ENCODE data around the gene FGF18. TPM values are rescaled to one million over a fixed set of nuclear protein-coding genes. Genes with fewer than 3 reads are reported as not detected.

FGF18 gene
- total RNA-seq, 3 donors from 2014 or later, result 0.16 to 1.6 (median 0.33) TPM

GRCh38 chr5:171426680-171427079 is 7.2 kb downstream of the FGF18 start:
- H3K4me1 ChIP-seq, result no peaks in the 10 kb centered on the region
- H3K36me3 ChIP-seq, result no peaks in the 10 kb centered on the region
- H3K9me3 ChIP-seq, result no peaks in the 10 kb centered on the region
- no peaks in the 10 kb centered on the region for H3K27me3 ChIP-seq
- intact Hi-C loops (cut with DNase I; ENCODE audit: low total_unique reads), result no loop called here
- H3K4me3 ChIP-seq, result no peak overlapping the region
- no peak overlapping the region for H3K27ac ChIP-seq
- DNase-seq (ENCODE audit: low spot score in 2 of 2), result no peak
- TF ChIP-seq CTCF (IDR thresholded peaks at IDR 0.05) (no peak), POLR2A (IDR thresholded peaks at IDR 0.05) (no peak), POLR2AphosphoS5 (IDR thresholded peaks at IDR 0.05) (no peak)

- Histone ChIP-seq H3K4me1 (no peaks in the 10 kb centered on the region), H3K9me3 (no peaks in the 10 kb centered on the region), H3K36me3 (no peaks in the 10 kb centered on the region), H3K27ac (no peak overlapping the region), H3K27me3 (no peaks in the 10 kb centered on the region), H3K4me3 (no peak overlapping the region)
- no peak for DNase-seq (ENCODE audit: low spot score in 2 of 2)
- intact Hi-C loops (cut with DNase I; ENCODE audit: low total_unique reads), result no loop called here
- no peak for TF ChIP-seq POLR2AphosphoS5 (IDR thresholded peaks at IDR 0.05)
- TF ChIP-seq POLR2A (IDR thresholded peaks at IDR 0.05), result no peak
- no peak for TF ChIP-seq CTCF (IDR thresholded peaks at IDR 0.05)
Observed at GRCh38 chr5:171427318-171428167, 8.1 kb downstream of the FGF18 start.

- H3K9me3 ChIP-seq, result no peaks in the 10 kb centered on the region
- no peaks in the 10 kb centered on the region for H3K4me1 ChIP-seq
- intact Hi-C loops (cut with DNase I; ENCODE audit: low total_unique reads), result no loop called here
Observed at GRCh38 chr5:171428168-171428696, 8.8 kb downstream of the FGF18 start.

GRCh38 chr5:171428809-171429542 is 9.5 kb downstream of the FGF18 start:
- Histone ChIP-seq H3K9me3 (no peaks in the 10 kb centered on the region), H3K36me3 (no peaks in the 10 kb centered on the region), H3K27ac (no peak overlapping the region), H3K4me1 (no peaks in the 10 kb centered on the region), H3K4me3 (no peak overlapping the region), H3K27me3 (no peaks in the 10 kb centered on the region)
- DNase-seq (ENCODE audit: low spot score in 2 of 2), result no peak
- TF ChIP-seq CTCF (IDR thresholded peaks at IDR 0.05) (no peak), POLR2AphosphoS5 (IDR thresholded peaks at IDR 0.05) (no peak), POLR2A (IDR thresholded peaks at IDR 0.05) (no peak)
- intact Hi-C loops (cut with DNase I; ENCODE audit: low total_unique reads), result no loop called here

More at GRCh38 chr5:171428168-171428696, 8.8 kb downstream of the FGF18 start:
- DNase-seq (ENCODE audit: low spot score in 2 of 2), result no peak
- Histone ChIP-seq H3K4me3 (no peak overlapping the region), H3K27ac (no peak overlapping the region), H3K27me3 (no peaks in the 10 kb centered on the region), H3K36me3 (no peaks in the 10 kb centered on the region)
- TF ChIP-seq CTCF (IDR thresholded peaks at IDR 0.05) (no peak), POLR2A (IDR thresholded peaks at IDR 0.05) (no peak), POLR2AphosphoS5 (IDR thresholded peaks at IDR 0.05) (no peak)

GRCh38 chr5:171429543-171429910 is 10.1 kb downstream of the FGF18 start:
- H3K4me3 ChIP-seq, result no peak overlapping the region
- TF ChIP-seq CTCF (IDR thresholded peaks at IDR 0.05), result no peak
- no peaks in the 10 kb centered on the region for H3K36me3 ChIP-seq
- no peaks in the 10 kb centered on the region for H3K27me3 ChIP-seq
- intact Hi-C loops (cut with DNase I; ENCODE audit: low total_unique reads), result no loop called here
- H3K27ac ChIP-seq, result no peak overlapping the region
- H3K9me3 ChIP-seq, result no peaks in the 10 kb centered on the region
- no peak for DNase-seq (ENCODE audit: low spot score in 2 of 2)
- no peaks in the 10 kb centered on the region for H3K4me1 ChIP-seq
